ENCODE data around the gene PARK7.

Gene PARK7

DNA sequence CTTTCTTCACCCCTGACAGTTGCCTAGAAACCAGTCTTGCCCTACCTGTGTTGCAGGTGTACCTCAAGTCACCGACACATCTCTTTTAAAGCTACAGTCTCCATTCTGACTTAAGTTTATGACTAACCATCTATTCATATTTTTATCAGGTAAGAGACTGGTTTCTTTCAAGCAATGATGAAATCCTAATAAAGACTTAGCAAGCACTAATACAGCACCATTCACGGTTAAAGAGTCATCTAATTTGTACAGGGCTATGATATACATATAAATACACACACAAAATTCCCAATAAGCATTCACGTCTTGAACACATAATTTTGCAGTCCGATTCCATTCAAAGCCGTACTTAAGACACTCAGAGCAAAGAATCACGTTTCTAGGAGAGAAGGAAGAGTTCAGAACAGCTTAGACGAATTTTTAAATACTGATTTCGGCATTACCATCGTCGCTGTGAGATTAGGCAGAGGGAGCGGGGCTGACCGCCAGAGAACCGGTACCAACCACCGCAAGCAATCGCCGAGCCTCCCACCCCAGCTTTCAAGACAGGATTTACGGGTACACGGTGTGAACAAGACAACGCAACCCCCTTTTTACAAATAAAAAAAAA lies 63.7 kb downstream of the PARK7 start:
- peak in 1 of 2 experiments; percentile 52 for DNase-seq

- no peak for DNase-seq
Measured at GRCh38 chr1:8025671-8026144, 64.2 kb downstream of the PARK7 start.

DNA sequence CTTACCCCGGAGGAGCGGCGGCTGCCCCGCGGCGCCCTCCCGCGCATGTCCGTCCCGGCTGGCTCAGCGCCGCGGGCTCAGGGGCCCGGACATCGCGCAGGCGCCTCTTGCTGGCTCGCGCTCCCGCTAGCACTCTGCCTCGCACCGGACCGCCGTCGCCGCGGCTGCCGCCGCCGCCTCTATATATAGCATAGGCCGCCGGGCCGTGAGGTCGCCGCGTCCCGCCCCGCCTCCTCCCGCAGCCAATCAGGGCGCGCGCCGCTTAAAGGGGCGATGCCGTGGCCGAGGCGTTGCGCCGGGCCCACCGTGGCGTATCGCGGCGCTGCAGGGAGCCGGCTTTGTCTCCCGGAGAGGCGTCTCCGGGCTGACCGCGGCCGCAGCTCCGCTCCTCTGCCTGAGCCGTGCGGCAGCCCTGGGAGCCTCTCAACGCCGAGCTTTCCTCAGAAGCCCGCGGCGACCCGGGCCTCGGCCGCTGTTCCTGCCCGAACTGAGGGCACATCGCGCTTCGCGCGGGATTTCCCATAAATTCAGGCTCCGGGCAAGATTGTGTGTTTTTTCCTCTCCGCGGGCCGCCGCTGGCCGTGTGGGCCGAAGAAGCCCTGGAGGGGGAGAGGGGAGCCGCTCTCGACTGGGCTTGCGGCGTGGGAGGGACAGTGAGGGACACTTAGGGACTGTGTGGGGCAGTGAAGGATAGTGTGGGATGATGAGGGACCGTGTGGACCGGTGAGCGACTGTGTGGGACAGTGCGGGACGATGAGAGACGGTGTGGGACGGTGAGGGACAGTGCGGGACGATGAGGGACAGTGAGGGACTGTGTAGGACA lies 64.9 kb downstream of the PARK7 start, which contains the start of gene ERRFI1:
Gene ERRFI1, minus strand, starts transcription at position 157 of the 823 bp plus-strand sequence. CDS start 10,690 bp downstream, outside the sequence.
- peak; percentile 46 to 81 for DNase-seq

- peak in 1 of 2 experiments; percentile 51 for DNase-seq
Measured at GRCh38 chr1:8026976-8027747, 65.7 kb downstream of the PARK7 start.

DNA sequence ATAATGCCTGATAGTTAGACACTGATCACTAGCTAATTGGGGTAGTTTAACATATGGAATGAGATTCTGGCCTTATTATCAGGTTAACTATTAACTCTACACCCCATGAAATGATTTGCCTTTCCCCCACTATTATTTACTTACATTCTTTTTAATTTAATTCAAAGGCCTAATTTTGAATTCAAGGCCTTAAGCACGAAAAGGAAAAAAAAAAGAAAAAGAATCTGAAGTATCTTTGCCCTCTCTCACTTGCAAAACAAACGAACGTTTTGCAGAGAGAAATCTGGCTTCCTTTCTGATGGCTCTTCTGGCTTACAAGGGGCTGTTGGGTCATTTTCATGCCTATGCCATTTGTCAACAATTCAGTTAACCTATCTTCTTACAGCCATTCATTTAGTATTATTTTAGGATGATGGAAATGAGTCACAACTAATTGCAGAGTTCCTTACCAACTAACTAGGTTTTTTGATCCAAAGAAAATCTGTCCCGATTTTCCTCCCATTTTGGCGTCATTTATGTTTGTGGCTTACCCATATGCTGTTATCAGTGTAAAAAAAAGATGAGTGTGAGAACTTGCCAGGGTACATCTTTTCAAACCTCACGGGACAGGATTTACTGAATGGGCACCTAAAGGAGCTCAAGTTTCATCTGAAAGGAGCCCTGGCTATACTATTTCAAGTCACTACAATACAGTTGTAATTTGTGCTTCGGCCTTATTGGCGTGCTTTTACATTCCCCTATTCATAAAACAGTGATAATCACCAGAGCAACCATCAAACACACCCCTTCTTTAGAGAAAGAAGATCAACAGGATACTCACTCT lies 66.4 kb downstream of the PARK7 start:
- peak; percentile 58 to 93 for DNase-seq

GRCh38 chr1:8028571-8028910 lies 67.0 kb downstream of the PARK7 start:
- DNase-seq, result no peak

DNA sequence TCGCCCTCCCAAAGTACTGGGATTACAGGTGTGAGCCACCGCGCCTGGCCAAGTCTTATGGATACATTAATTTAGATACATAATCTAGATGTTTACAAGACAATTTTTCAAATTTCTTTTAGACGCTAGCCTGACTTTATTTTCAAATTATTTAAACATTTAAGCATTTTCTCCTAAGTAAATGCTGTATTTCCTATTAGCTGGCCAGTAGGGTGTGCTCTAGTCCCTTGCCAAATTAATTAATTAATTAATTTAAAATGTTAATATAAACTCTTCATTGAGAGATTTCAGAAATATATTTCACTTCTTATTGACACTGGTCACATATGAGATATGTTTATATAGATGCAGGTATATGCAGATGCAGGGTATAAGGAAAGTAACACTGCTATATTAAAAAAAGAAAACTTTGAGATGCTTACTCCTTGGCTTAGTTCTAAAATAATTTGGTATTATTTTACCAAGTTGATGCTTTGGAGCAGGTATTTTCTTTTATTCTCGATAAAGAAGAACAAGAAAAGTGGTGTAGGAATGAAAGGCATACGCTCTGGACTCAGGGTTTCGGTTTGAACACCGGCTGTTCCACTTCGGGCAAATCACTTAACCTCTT lies 69.8 kb downstream of the PARK7 start:
- peak in 1 of 2 experiments; percentile 58 for DNase-seq

DNA sequence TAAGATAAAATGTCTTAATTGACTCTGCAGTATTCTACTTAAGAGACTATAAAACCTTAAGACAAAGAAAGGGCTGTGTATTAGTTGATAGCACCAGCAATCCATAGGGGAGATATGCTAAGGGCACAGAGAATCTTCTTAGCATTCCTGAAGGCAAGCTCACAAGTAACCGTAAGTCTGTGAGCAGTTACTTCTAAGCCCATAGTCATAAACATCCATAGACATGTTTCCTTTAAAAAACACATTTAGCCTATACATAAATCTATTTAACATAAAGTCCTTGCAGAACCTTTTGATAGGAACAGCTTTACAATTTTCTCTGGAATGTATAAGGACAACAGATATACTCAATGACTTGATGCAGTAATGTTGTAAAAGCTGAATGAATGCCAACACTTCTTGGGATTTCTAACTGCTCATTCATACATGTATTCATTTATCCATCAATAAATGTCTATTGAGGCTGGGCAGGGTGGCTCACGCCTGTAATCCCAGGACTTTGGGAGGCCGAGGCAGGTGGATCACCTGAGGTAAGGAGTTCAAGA lies 70.9 kb downstream of the PARK7 start:
- no peak for DNase-seq

- no peak for DNase-seq
Measured at GRCh38 chr1:8033322-8033721, 71.8 kb downstream of the PARK7 start.
